Heart left ventricle (tissue), 16 donors: ENCODE data around the gene KIAA2012. TPM values are rescaled to one million over a fixed set of nuclear protein-coding genes. Genes with fewer than 3 reads are reported as not detected.
"Not testable (repeated sequence)": the region's sequence is repeated elsewhere in the genome, so short reads cannot be mapped to it uniquely, and the experiment has no call there.

Experiments used
- ATAC-seq, 4 donors: fragments of 200-7000 bp; cut with Tn5 transposase; one replicate each; pipeline ENCODE4 v1.9.1; 2020 to 2022; ENCODE audit warnings: moderate library complexity in 4 of 4, mild to moderate bottlenecking in 3 of 4, moderate number of reproducible peaks in 1 of 4
- DNase-seq, 5 donors: peaks; one replicate each; pipeline ENCODE4 v3.0.0-alpha.2; 2020
- H3K27ac ChIP-seq, 12 donors: fragments of 200-600 bp; sonication (generic) in 4 of 12; one replicate each; pipeline versions ENCODE4 v1.5.0 to v1.8.0; 2016 to 2022; ENCODE audit warnings: mild to moderate bottlenecking in 2 of 12
- H3K27me3 ChIP-seq, 9 donors: fragments of 200-600 bp; sonication (generic) in 2 of 9; one replicate each; pipeline versions ENCODE4 v1.5.1 to v1.8.0; 2016 to 2022; ENCODE audit warnings: mild to moderate bottlenecking in 3 of 9
- H3K36me3 ChIP-seq, 9 donors: fragments of 200-600 bp; sonication (generic) in 2 of 9; one replicate each; pipeline versions ENCODE4 v1.5.0 to v1.8.0; 2018 to 2022; ENCODE audit warnings: mild to moderate bottlenecking in 2 of 9
- H3K4me1 ChIP-seq, 12 donors: fragments of 200-600 bp; sonication (generic) in 4 of 12; one replicate each; pipeline versions ENCODE4 v1.5.0 to v1.8.0; 2016 to 2022; ENCODE audit warnings: mild to moderate bottlenecking in 3 of 12
- H3K4me3 ChIP-seq, 12 donors: fragments of 200-600 bp; sonication (generic) in 4 of 12; one replicate each; pipeline versions ENCODE4 v1.5.0 to v1.8.0; 2017 to 2022; ENCODE audit warnings: mild to moderate bottlenecking in 9 of 12, moderate library complexity in 4 of 12
- H3K9me3 ChIP-seq, 12 donors: fragments of 200-600 bp; sonication (generic) in 4 of 12; one replicate each; pipeline versions ENCODE4 v1.5.0 to v1.8.0; 2016 to 2022; ENCODE audit warnings: mild to moderate bottlenecking in 1 of 12
- CTCF ChIP-seq, 12 donors: fragments of 200-600 bp; sonication (generic) in 4 of 12; IDR thresholded peaks; one replicate each; pipeline versions ENCODE4 v1.5.0 to v1.8.0; 2018 to 2022; ENCODE audit warnings: antibody characterized with exemption in 12 of 12, mild to moderate bottlenecking in 5 of 12
- POLR2A ChIP-seq, 2 donors: fragments of 450-650 bp; IDR thresholded peaks; one replicate each; pipeline ENCODE4 v1.6.1; 2017; ENCODE audit warnings: antibody characterized with exemption in 2 of 2, mild to moderate bottlenecking in 2 of 2, moderate library complexity in 2 of 2
- WGBS, 4 donors: extraction: QIAGEN DNeasy Blood & Tissue Kit in 2 of 4; methylation state at CpG; one replicate each; pipeline versions ENCODE4 v1.1.5 to v1.1.7; 2013 to 2018; 5-methylcytosine and 5-hydroxymethylcytosine counted together
- intact Hi-C, 10 donors: fragments of 100-400 bp; cut with DNase I; formaldehyde crosslinking; loops; one replicate each; pipeline versions ENCODE4 v1.11.1 to v1.14.2; 2022
- polyA plus RNA-seq, 2 donors: library from polyadenylated mRNA; stranded (reverse); fragments of 200-250 nt; gene quantifications; one replicate each; pipeline ENCODE4 v1.2.3, GENCODE V29; 2013
- total RNA-seq, 9 donors: library from RNA; depleted of rRNA in 2 of 9; stranded (reverse); fragments of >200 nt in 2 of 9; fragmentation: NEBNext Ultra II Directional in 3 of 9; extraction: Animal tissue kit (Norgen Biotek cat#: 25700) in 3 of 9; gene quantifications; one replicate each; pipeline versions ENCODE4 v1.1.0 to v1.2.4, GENCODE V29; 2016 to 2023
- donor health status: ischemic (EF 13 %, LVEDD 7.1; RV severe dilation, severe dysfunction).
- donor health status: healthy with polysubstance abuse.
- donor health status: DM: no; HTN: yes; CAD: no.
- donor health status: DM: no; HTN: no; CAD: no.
- donor health status: ischemic (EF 25% LVEDD 6.9; RV normal size, moderate dysfunction).
- donor health status: ischemic (EF 25% LVEDD 5.7; RV mildly dilated, moderate dysfunction).
- donor health status: healthy.
- donor health status: DM: yes; HTN: yes; CAD: no.
- donor health status: ischemic (EF 35%, LVEDD 5.7; RV mildly dilated, moderate dysfunction).
- donor health status: nonischemic (EF 11% LVEDD 7.7; RV severe dilation, severe dysfunction).
- donor health status: DM: yes; HTN: yes; CAD: no.
- donor health status: PGD.
- donor health status: ischemic (EF 29% LVEDD 5.4; RV normal size, mild dysfunction).
- donor health status: nonischemic (EF 23%, LVEDD 6.1; RV moderate dilation, normal function).

Gene KIAA2012
- total and polyA plus RNA-seq, 11 donors: 0.08 TPM; not detected in 10

DNA sequence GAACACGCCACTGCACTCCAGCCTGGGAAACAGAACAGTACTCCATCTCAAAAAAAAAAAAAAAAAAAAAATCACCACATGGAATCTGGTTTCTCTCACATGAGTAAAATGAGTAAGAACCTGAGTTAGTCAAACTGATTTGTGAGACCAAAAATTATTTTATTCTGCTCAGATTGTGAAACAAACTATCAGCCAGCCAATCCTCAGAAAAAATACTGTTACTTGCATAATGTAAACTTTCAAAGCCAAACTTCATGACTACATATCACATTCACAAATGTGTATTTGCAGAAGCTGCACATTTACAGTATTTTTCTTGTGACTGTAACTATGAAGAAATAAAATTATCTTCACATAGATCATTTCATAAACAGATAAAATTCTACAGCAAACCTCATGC is 142.1 kb downstream of the KIAA2012 start:
- H3K9me3 ChIP-seq: no peaks in the 10 kb centered on the region
- H3K27ac ChIP-seq: no peak overlapping the region
- intact Hi-C loops: no loop called here
- no peaks in the 10 kb centered on the region for H3K27me3 ChIP-seq
- ATAC-seq: no peak
- no peak for DNase-seq
- WGBS, 4 donors: 90 to 100% (median 97%) methylated on average over 1 of the region's 1 CpG
- TF ChIP-seq POLR2A (IDR thresholded peaks at IDR 0.05): no peak
- H3K4me3 ChIP-seq: no peak overlapping the region
- peaks cover 0 to 88% (median 74%) of the 10 kb centered on the region in 9 donors for H3K36me3 ChIP-seq
- no peaks in the 10 kb centered on the region for H3K4me1 ChIP-seq

GRCh38 chr2:202221873-202222272 is 148.8 kb downstream of the KIAA2012 start:
- intact Hi-C loops: no loop called here
- no peak for TF ChIP-seq POLR2A (IDR thresholded peaks at IDR 0.05)
- TF ChIP-seq CTCF (IDR thresholded peaks at IDR 0.05): no peak
- ATAC-seq: no peak
- H3K4me3 ChIP-seq: no peak overlapping the region
- 55 to 91% (median 59%) methylated on average over 1 of the region's 1 CpG for WGBS, 4 donors
- H3K27ac ChIP-seq: no peak overlapping the region
- no peak for DNase-seq
- H3K4me1 ChIP-seq: peaks cover 0 to 31% (median 12%) of the 10 kb centered on the region in 12 donors
- no peaks in the 10 kb centered on the region for H3K9me3 ChIP-seq
- H3K36me3 ChIP-seq: peaks cover 0 to 56% (median 32%) of the 10 kb centered on the region in 9 donors
- H3K27me3 ChIP-seq: no peaks in the 10 kb centered on the region

GRCh38 chr2:202237787-202238233 is 164.8 kb downstream of the KIAA2012 start:
- ATAC-seq (peak in 3 of 4 donors; percentile 40 to 62 (median 46)), DNase-seq (peak in 4 of 5 donors; percentile 27 to 34 (median 28))
- H3K4me1 ChIP-seq: peaks cover 3 to 45% (median 24%) of the 10 kb centered on the region in 12 donors

DNA sequence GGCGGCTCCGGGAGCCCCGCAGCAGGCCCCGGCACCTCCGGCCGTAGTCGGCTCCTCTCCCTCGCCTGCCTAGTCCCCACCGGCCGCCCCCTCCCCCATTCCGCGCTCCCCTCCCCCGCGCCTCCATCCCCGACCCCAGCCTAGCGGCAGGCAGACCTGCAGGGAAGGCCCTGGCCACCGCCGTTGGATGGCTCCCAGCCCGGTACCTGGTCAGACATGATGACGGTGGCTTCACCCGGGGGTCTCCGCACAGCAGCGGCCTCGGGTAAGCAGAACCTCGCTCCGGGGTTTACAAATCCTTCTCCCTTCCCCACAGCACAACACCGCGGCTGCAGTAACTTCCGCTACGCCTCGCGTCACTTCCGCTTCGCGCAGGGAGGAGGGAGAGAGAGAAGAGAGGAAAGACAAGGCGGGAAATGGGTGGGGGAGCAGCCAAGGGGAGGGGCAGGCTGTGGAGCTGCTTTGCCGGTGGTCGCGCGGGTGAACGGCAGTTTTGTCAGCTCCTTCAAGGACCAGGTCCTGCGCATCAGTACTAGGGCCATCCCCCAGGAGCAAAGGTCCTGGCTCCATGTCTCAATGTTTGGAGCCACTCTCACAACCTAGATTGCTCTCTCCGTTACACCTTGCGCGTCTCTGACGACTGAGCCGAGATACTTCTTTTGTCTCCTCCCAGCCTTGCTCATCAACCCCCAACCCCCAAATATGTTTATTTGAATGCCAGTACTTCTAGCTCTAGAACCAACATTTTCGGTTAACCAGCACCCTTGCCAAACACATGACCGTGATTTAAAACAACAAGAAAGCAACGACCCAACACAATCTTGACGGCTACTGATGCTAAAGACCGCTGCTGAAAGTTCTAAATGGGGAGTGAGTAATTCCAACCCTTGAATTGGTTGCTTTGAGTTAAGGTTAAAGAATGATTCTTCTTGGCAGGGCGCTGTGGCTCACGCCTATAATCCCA is 165.5 kb downstream of the KIAA2012 start, which contains the start of gene SUMO1:
Gene SUMO1, minus strand, starts transcription at position 364 of the 964 bp plus-strand sequence. Its CDS starts 146 bp downstream, at position 218.
- peaks cover 3 to 38% (median 24%) of the 10 kb centered on the region in 12 donors for H3K4me1 ChIP-seq
- peak within 1 kb of the TSS; percentile 70 to 95 (median 90) for H3K27ac ChIP-seq
- peaks cover 0 to 4% (median 0%) of the 10 kb centered on the region in 9 donors for H3K36me3 ChIP-seq
- peak; percentile 90 to 95 (median 91) for DNase-seq
- peak; percentile 90 to 98 (median 97) for ATAC-seq
- H3K9me3 ChIP-seq: no peaks in the 10 kb centered on the region
- no peaks in the 10 kb centered on the region for H3K27me3 ChIP-seq
- intact Hi-C loops: loop anchor here in 1 of 10 donors (5.0 kb wide), 1 partner anchor 139 kb away; the partner anchor contains the start of gene BMPR2
- TF ChIP-seq POLR2A (IDR thresholded peaks at IDR 0.05) (peak in 1 of 2 donors; percentile 51), CTCF (IDR thresholded peaks at IDR 0.05) (no peak)
- WGBS, 4 donors: 3 to 8% (median 5%) methylated on average over 22 to 54 of the region's 54 CpGs
- H3K4me3 ChIP-seq: peak within 1 kb of the TSS; percentile 81 to 99 (median 96)

More at GRCh38 chr2:202237787-202238233, 164.8 kb downstream of the KIAA2012 start:
- Histone ChIP-seq H3K27ac (peak overlapping the region; percentile 70 to 95 (median 90)), H3K36me3 (peaks cover 0 to 10% (median 0%) of the 10 kb centered on the region in 9 donors), H3K9me3 (no peaks in the 10 kb centered on the region), H3K27me3 (no peaks in the 10 kb centered on the region), H3K4me3 (peak overlapping the region; percentile 81 to 99 (median 96))
- intact Hi-C loops: loop anchor here in 1 of 10 donors (5.0 kb wide), 1 partner anchor 139 kb away; the partner anchor contains the start of gene BMPR2
- TF ChIP-seq POLR2A (IDR thresholded peaks at IDR 0.05): no peak
- no peak for TF ChIP-seq CTCF (IDR thresholded peaks at IDR 0.05)
- WGBS, 4 donors: 0 to 1% (median 0%) methylated on average over 18 to 30 of the region's 30 CpGs

DNA sequence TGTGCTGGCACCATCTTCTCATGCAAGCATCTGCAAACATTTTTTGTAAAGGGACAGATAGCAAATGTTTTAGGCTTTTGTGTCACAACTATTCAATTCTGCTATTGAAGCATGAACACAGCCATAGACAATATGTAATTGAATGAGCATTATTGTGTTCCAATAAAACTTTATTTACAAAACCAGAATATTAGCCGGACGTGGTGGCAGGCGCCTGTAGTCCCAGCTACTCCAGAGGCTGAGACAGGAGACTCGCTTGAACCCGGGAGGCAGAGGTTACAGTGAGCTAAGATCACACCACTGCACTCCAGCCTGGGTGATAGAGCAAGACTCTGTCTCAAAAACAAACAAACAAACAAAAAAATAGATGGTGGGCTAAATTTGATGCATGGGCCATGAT is 174.7 kb downstream of the KIAA2012 start:
- H3K4me3 ChIP-seq, ATAC-seq, H3K27ac ChIP-seq, H3K4me1 ChIP-seq, H3K36me3 ChIP-seq, DNase-seq, intact Hi-C loops, H3K27me3 ChIP-seq, H3K9me3 ChIP-seq: not testable (repeated sequence)
- 94 to 95% (median 95%) methylated on average over 5 of the region's 5 CpGs for WGBS, 4 donors
